Lower leg skin (tissue), 4 donors: ENCODE measurements around the gene HRCT1. TPM values are rescaled to one million over a fixed set of nuclear protein-coding genes. Genes with fewer than 3 reads are reported as not detected.
A peak's percentile ranks its signal among the peaks of the same experiment; 100 is the strongest.

Experiments used
- DNase-seq, 2 donors: peaks; one replicate each; pipeline ENCODE4 v3.0.0-alpha.2; 2019; ENCODE audit warnings: low spot score in 2 of 2
- H3K4me3 ChIP-seq: fragments of 200-600 bp; sonication (generic); 2 replicates; pipeline ENCODE4 v1.5.1; 2017; ENCODE audit warnings: mild to moderate bottlenecking, low read depth; ENCODE audit not compliant: poor library complexity, severe bottlenecking
- POLR2A ChIP-seq, 2 donors: fragments of 450-650 bp; IDR thresholded peaks; one replicate each; pipeline ENCODE4 v1.6.1; 2016 to 2017; ENCODE audit warnings: antibody characterized with exemption in 2 of 2, mild to moderate bottlenecking in 1 of 2, moderate library complexity in 1 of 2
- WGBS, 2 donors: methylation state at CpG; one replicate each; pipeline ENCODE4 v1.1.5; 2018; 5-methylcytosine and 5-hydroxymethylcytosine counted together
- intact Hi-C: fragments of 100-400 bp; cut with DNase I; formaldehyde crosslinking; loops from one replicate; pipeline ENCODE4 v1.15.0; 2023; ENCODE audit warnings: low total_unique reads
- total RNA-seq, 4 donors: library from RNA; depleted of rRNA; stranded (reverse); fragments of >200 nt; gene quantifications; one replicate each; pipeline ENCODE4 v1.1.0, GENCODE V29; 2016
- TF ChIP-seq, protein P1 (sequence below), 3 donors: fragments of 450-650 bp; IDR thresholded peaks; one replicate each; pipeline ENCODE4 v1.5.1; 2016; ENCODE audit warnings: antibody characterized with exemption in 3 of 3, mild to moderate bottlenecking in 3 of 3, moderate library complexity in 2 of 3

Gene HRCT1
- total RNA-seq, 4 donors from 2014 or later: 1.1 to 5.7 (median 3.9) TPM

DNA sequence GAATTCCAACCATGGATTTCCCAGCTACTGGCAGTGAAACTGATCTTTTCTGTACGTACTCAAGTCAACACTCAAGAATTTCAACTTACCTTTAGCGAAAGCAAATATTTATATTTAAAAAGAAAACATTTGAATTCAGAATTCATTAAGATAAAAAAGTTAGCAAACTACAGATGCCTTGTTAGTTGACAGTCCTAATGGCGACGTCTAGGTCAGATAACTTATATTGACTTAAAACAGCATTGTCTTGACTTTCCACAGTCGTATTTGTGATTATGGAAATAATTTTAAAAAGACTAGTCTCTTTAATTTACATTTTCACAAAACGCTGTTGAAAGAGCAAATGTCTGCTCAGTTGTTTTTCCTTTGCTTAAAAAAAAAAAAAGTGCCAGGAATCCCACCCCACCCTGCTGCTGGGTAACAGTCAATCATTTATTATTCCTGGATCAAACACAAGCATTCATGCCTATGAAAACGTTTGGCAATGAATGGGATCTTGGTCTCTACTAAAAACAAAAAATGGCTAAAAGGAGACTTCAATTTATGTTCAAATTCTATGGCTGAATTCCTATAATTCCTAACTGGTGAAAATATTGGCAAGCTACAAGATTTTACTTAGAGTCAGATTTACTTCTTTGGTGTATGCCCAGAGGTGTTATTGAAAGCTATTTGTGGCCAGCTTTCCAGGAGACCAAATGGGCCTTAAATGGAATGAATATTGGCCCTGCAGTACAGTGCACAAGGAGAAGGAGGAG is 29.9 kb downstream of the HRCT1 start:
- intact Hi-C loops: no loop called here
- no peak for DNase-seq
- TF ChIP-seq, protein P1, sequence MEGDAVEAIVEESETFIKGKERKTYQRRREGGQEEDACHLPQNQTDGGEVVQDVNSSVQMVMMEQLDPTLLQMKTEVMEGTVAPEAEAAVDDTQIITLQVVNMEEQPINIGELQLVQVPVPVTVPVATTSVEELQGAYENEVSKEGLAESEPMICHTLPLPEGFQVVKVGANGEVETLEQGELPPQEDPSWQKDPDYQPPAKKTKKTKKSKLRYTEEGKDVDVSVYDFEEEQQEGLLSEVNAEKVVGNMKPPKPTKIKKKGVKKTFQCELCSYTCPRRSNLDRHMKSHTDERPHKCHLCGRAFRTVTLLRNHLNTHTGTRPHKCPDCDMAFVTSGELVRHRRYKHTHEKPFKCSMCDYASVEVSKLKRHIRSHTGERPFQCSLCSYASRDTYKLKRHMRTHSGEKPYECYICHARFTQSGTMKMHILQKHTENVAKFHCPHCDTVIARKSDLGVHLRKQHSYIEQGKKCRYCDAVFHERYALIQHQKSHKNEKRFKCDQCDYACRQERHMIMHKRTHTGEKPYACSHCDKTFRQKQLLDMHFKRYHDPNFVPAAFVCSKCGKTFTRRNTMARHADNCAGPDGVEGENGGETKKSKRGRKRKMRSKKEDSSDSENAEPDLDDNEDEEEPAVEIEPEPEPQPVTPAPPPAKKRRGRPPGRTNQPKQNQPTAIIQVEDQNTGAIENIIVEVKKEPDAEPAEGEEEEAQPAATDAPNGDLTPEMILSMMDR (IDR thresholded peaks at IDR 0.05): no peak
- no peak for TF ChIP-seq POLR2A (IDR thresholded peaks at IDR 0.05)
- H3K4me3 ChIP-seq: no peak overlapping the region
- 52 to 63% methylated on average over 7 of the region's 7 CpGs for WGBS, 2 donors

- DNase-seq: no peak
- WGBS, 2 donors: 85 to 91% methylated on average over 2 of the region's 2 CpGs
- TF ChIP-seq POLR2A (IDR thresholded peaks at IDR 0.05): no peak
- TF ChIP-seq, protein P1 (IDR thresholded peaks at IDR 0.05): no peak
- intact Hi-C loops: no loop called here
- H3K4me3 ChIP-seq: no peak overlapping the region
Measured at GRCh38 chr9:35937227-35937626, 31.2 kb downstream of the HRCT1 start.

DNA sequence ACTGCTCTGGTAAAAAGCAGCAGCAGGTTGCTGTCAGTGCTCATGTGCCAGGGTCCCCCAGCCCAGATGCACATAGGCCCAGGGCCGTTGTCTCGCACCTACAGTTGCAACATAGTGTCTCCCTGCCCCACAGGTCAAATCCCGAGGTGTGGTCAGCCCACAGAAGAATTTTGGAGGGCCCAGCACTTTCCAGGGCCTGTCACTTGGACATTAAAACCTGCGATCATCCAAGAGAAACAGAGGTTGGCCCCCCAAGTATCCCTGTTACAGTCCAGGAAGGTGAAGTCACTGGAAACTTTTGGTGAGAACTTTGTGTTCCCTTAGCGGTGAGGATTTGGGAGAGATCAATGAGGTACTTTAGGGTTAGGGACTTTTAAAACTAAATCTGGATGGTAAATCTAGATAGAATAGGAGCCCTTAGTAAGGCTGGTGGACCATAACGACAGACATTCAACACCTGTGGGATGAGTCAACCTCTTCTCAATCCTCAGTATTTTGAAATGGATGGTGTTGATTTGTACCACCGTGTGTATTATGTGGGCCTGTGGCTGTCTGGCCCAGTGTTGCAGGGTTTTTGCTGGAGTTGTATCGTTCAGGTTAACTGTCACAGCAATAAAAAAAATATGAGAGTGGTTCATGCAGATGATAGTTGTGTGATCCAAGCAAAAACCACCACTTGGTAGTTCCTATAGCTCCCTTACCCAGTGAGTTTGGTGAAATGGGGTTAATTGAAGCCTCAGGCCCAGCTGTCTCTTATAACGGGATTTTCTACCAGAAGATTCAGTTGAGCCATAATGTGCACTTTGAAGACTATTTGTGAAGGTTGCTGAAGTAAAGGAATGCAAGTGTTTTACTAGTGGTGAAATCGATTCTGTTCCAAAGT is 32.7 kb downstream of the HRCT1 start:
- no peak overlapping the region for H3K4me3 ChIP-seq
- no peak for TF ChIP-seq POLR2A (IDR thresholded peaks at IDR 0.05)
- TF ChIP-seq, protein P1 (IDR thresholded peaks at IDR 0.05): no peak
- intact Hi-C loops: no loop called here
- DNase-seq: no peak
- WGBS, 2 donors: 76 to 85% methylated on average over 10 of the region's 10 CpGs

GRCh38 chr9:35939679-35940250 is 33.8 kb downstream of the HRCT1 start:
- intact Hi-C loops: no loop called here
- no peak overlapping the region for H3K4me3 ChIP-seq
- 90% methylated on average over 8 of the region's 8 CpGs for WGBS, 2 donors
- TF ChIP-seq POLR2A (IDR thresholded peaks at IDR 0.05): no peak
- TF ChIP-seq, protein P1 (IDR thresholded peaks at IDR 0.05): no peak
- DNase-seq: peak in 1 of 2 donors; percentile 25

DNA sequence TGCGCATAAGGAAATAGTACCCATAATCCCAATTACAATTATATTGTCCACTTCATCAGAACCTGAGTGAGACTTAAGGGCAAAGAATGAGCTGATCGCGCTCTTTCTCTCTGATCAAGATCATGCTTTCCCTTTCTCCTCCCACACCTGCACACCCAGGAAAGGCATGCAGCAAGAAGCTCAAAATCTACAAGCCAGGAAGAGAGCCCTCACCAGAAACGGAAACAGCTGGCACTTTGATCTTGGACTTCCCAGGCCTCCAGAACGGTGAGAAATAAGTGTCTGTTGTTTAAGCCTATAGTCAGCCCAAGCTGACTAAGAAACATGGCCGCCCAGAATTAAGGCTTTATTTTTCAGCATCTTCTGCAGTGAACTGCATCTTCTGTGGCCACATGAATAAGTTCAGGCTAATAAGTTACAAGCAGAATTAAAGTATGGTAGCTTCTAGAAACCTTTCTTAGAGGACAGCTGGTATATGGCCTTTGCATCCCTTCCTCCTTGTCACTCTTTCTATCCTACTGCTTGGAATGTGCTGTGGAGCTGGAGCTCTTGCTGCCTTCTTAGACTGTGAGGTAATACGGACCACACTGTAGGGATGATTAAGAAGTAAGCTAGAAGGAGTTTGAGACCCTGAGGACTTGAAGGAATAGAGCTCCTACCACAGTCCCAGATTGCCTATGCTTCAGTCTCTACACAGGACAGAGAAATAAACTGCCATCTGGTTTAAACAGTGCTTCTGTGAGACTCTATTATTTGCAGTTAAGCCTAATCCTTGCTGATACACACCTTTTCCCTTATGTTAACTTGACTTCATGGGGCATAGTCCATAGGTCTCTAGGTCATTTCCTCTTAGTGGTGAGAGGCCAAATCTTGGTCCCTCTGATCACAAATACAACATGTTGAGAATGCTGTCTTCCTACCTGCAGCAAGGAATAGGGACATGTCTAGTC is 34.7 kb downstream of the HRCT1 start:
- TF ChIP-seq, protein P1 (IDR thresholded peaks at IDR 0.05): no peak
- no peak for TF ChIP-seq POLR2A (IDR thresholded peaks at IDR 0.05)
- intact Hi-C loops: no loop called here
- 58 to 69% methylated on average over 7 of the region's 7 CpGs for WGBS, 2 donors
- H3K4me3 ChIP-seq: no peak overlapping the region
- DNase-seq: peak in 1 of 2 donors; percentile 49
